K562 (cell line): Measurements from ENCODE around the gene CNOT6. TPM values are rescaled to one million over a fixed set of nuclear protein-coding genes. Genes with fewer than 3 reads are reported as not detected.

Experiments used
- ATF7 ChIP-seq: fragments of 450-650 bp; IDR thresholded peaks from 2 replicates; pipeline ENCODE4 v1.7.1; 2014; ENCODE audit warnings: mild to moderate bottlenecking, moderate library complexity
- BHLHE40 ChIP-seq: IDR thresholded peaks from 2 replicates; pipeline ENCODE4 v1.6.1; 2011; ENCODE audit warnings: low read length, improper control_type of control experiment
- CREM ChIP-seq: IDR thresholded peaks from 2 replicates; pipeline ENCODE4 v1.6.1; 2014; ENCODE audit warnings: antibody characterized with exemption, low read depth
- CTCFL ChIP-seq: IDR thresholded peaks from 2 replicates; pipeline ENCODE4 v1.6.1; 2011; ENCODE audit warnings: borderline replicate concordance, low read depth, mild to moderate bottlenecking, moderate library complexity, low read length; ENCODE audit not compliant: insufficient read depth, poor library complexity, severe bottlenecking
- DPF2 ChIP-seq: fragments of 450-650 bp; IDR thresholded peaks from 2 replicates; pipeline ENCODE4 v1.6.1; 2016
- FOSL1 ChIP-seq: fragments of 200-800 bp; sonication (Bioruptor generic); conservative IDR thresholded peaks from 2 replicates; pipeline ENCODE4 v1.6.1; 2016; ENCODE audit warnings: missing genetic modification characterization, missing compliant biosample characterization
- GATA2 ChIP-seq: sonication (generic); formaldehyde crosslinking; IDR thresholded peaks from 2 replicates; pipeline ENCODE4 v1.4.0; 2020; ENCODE audit warnings: mild to moderate bottlenecking, missing genetic modification reagents
- HMG20B ChIP-seq: fragments of 250-450 bp; sonication (Bioruptor Pico); IDR thresholded peaks from 2 replicates; pipeline ENCODE4 v1.5.0; 2021; ENCODE audit warnings: mild to moderate bottlenecking
- KHSRP ChIP-seq: fragments of 450-650 bp; IDR thresholded peaks from 2 replicates; pipeline ENCODE4 v1.6.1; 2017
- MAFG ChIP-seq: fragments of 450-650 bp; conservative IDR thresholded peaks from 2 replicates; pipeline ENCODE4 v1.6.1; 2016; ENCODE audit warnings: missing genetic modification characterization, missing compliant biosample characterization
- MBD2 ChIP-seq: sonication (generic); IDR thresholded peaks from 2 replicates; pipeline ENCODE4 v1.6.1; 2016; ENCODE audit warnings: low read depth, borderline replicate concordance
- MEF2A ChIP-seq: IDR thresholded peaks from 2 replicates; pipeline ENCODE4 v1.6.1; 2011; ENCODE audit warnings: low read depth, mild to moderate bottlenecking, low read length, moderate library complexity; ENCODE audit not compliant: control insufficient read depth
- MTA2 ChIP-seq: fragments of 450-650 bp; IDR thresholded peaks from 2 replicates; pipeline ENCODE4 v1.6.1; 2016; ENCODE audit warnings: low read depth
- NFE2 ChIP-seq: IDR thresholded peaks from 2 replicates; pipeline ENCODE4 v1.6.1; 2014; ENCODE audit warnings: antibody characterized with exemption, low read depth
- NKRF ChIP-seq: fragments of 450-650 bp; IDR thresholded peaks from 2 replicates; pipeline ENCODE4 v1.6.1; 2016; ENCODE audit warnings: borderline replicate concordance
- NUFIP1 ChIP-seq: fragments of 450-650 bp; IDR thresholded peaks from 2 replicates; pipeline ENCODE4 v1.6.1; 2018; ENCODE audit not compliant: partially characterized antibody
- RAD21 ChIP-seq, 2 experiments: fragments of 250-450 bp in 1 of 2; fragments of 450-650 bp in 1 of 2; sonication (Bioruptor Pico) in 1 of 2; formaldehyde crosslinking in 1 of 2; IDR thresholded peaks in 1 of 2; conservative IDR thresholded peaks in 1 of 2; 2 replicates each; pipeline versions ENCODE4 v1.4.0 to v1.8.0; 2020 to 2022; ENCODE audit warnings: mild to moderate bottlenecking in 2 of 2, moderate library complexity in 1 of 2
- RBBP5 ChIP-seq: fragments of 200-600 bp; sonication (generic); IDR thresholded peaks from 2 replicates; pipeline ENCODE4 v1.6.1; 2012; ENCODE audit warnings: borderline replicate concordance, mild to moderate bottlenecking, low read length, control low read depth, inconsistent platforms; ENCODE audit not compliant: insufficient read depth, poor library complexity, severe bottlenecking
- RFX1 ChIP-seq: fragments of 450-650 bp; IDR thresholded peaks from 2 replicates; pipeline ENCODE4 v1.6.1; 2016; ENCODE audit warnings: mild to moderate bottlenecking, moderate library complexity
- TAL1 ChIP-seq: fragments of 450-650 bp; IDR thresholded peaks from 2 replicates; pipeline ENCODE4 v1.6.1; 2016; ENCODE audit warnings: mild to moderate bottlenecking
- TEAD4 ChIP-seq, 2 experiments: sonication (generic) in 1 of 2; formaldehyde crosslinking in 1 of 2; IDR thresholded peaks; 2 replicates each; pipeline versions ENCODE4 v1.6.1 to v1.8.0; 2012 to 2022; ENCODE audit warnings: borderline replicate concordance in 1 of 2, inconsistent platforms in 1 of 2, low read length in 1 of 2, mild to moderate bottlenecking in 1 of 2, missing genetic modification reagents in 1 of 2
- TRIM24 ChIP-seq, 2 experiments: fragments of 450-650 bp; IDR thresholded peaks; 2 replicates each; pipeline ENCODE4 v1.6.1; 2016
- ZEB2 ChIP-seq: fragments of 450-650 bp; IDR thresholded peaks from 2 replicates; pipeline ENCODE4 v1.6.1; 2016
- ZNF165 ChIP-seq: fragments of 250-450 bp; sonication (Bioruptor Pico); IDR thresholded peaks from 2 replicates; pipeline ENCODE4 v1.4.0; 2020; ENCODE audit warnings: borderline replicate concordance
- ZNF695 ChIP-seq: fragments of 450-650 bp; formaldehyde crosslinking; IDR thresholded peaks from 2 replicates; pipeline ENCODE4 v1.4.0; 2020; ENCODE audit warnings: mild to moderate bottlenecking, moderate library complexity
- ZSCAN32 ChIP-seq: fragments of 450-650 bp; formaldehyde crosslinking; IDR thresholded peaks from 2 replicates; pipeline ENCODE4 v1.4.0; 2020; ENCODE audit warnings: mild to moderate bottlenecking, moderate library complexity
- polyA plus RNA-seq, 8 experiments: library from polyadenylated mRNA; depleted of rRNA in 4 of 8; stranded (reverse) in 5 of 8; unstranded in 3 of 8; fragments of >200 nt; fragmentation: Nextera tagmentation in 2 of 8; fragmentation: Illumina TruSeq in 1 of 8; extraction: Ambion mirVana in 2 of 8; extraction: Trizol in 1 of 8; gene quantifications; 2 replicates each; pipeline versions ENCODE4 v1.2.1 to v1.2.3, GENCODE V29; 2011 to 2014; ENCODE audit warnings: inconsistent platforms in 1 of 8, missing spikeins in 1 of 8
- total RNA-seq, 7 experiments: library from RNA; depleted of rRNA in 6 of 7; stranded (reverse); fragments of >200 nt in 6 of 7; fragmentation: Illumina TruSeq in 2 of 7; extraction: Trizol in 2 of 7; gene quantifications; 2 replicates each; pipeline versions ENCODE4 v1.2.1 to v1.2.3, GENCODE V29; 2011 to 2021; ENCODE audit warnings: low replicate concordance in 1 of 7

The CNOT6 gene
- total and polyA plus RNA-seq, 9 of the 15 experiments (the other 6 are each of a cell fraction or from before 2014, with no cell fraction given), result 4.9 to 32.4 (median 14.0) TPM

GRCh38 chr5:180555168-180555921, 61.2 kb downstream of the CNOT6 start (continued):
- TF ChIP-seq MEF2A (no peak), TAL1 (peak; percentile 98), TEAD4 (IDR thresholded peaks at IDR 0.05; ENCODE audit: low read length) (peak; percentile 99), TEAD4 (CRISPR knock-in tag; IDR thresholded peaks at IDR 0.05; ENCODE audit: borderline replicate concordance) (no peak), ZEB2 (peak; percentile 71; the same call in 1 of the 2 replicates), TRIM24 (IDR thresholded peaks at IDR 0.05) (peak; percentile 89 to 94), BHLHE40 (0 out of 2 replicates have a peak, but pooled peaks have one; percentile 21), CTCFL (no peak), ZSCAN32 (no peak), GATA2 (peak; percentile 91), ATF7 (peak; percentile 89), HMG20B (CRISPR knock-in tag) (no peak), NUFIP1 (no peak), MTA2 (peak; percentile 98), MBD2 (peak; percentile 51; the same call in 1 of the 2 replicates), MAFG (tag) (peak; percentile 67), CREM (peak; percentile 30; the same call in 1 of the 2 replicates), NKRF (no peak), FOSL1 (tag) (peak; percentile 79), ZNF695 (CRISPR knock-in tag) (no peak), NFE2 (peak; percentile 37; the same call in 1 of the 2 replicates), ZNF165 (CRISPR knock-in tag) (no peak), KHSRP (peak; percentile 82), RAD21 (CRISPR knock-in tag; conservative IDR thresholded peaks at IDR 0.05 in 1 of 2, IDR thresholded peaks at IDR 0.05 in 1 of 2) (no peak), DPF2 (peak; percentile 99), RBBP5 (peak; percentile 82), RFX1 (no peak)
